Measurements from ENCODE around the gene CFAP100.

CFAP100 gene

DNA sequence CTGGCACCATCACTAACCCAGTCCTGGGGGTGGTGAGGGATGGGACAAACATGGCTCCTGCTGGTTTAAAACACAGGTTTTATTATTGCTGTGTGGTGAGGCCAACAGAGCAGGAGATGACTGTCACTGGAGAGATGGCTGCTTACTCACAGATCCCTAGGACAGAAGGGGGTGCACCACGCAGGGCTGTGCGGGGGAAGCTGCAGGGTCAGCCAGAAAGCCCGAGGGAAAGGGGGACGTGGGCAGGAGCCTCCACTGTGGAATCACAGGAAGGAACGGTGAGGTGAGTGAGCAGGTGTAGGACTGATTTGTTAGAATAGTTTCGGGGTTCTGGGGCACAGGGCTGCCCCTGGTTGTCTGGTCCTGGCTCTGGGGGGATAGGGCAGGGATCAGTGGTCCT is 7.5 kb downstream of the CFAP100 start:
- DNase-seq (ENCODE audit: low spot score) = no peak

DNA sequence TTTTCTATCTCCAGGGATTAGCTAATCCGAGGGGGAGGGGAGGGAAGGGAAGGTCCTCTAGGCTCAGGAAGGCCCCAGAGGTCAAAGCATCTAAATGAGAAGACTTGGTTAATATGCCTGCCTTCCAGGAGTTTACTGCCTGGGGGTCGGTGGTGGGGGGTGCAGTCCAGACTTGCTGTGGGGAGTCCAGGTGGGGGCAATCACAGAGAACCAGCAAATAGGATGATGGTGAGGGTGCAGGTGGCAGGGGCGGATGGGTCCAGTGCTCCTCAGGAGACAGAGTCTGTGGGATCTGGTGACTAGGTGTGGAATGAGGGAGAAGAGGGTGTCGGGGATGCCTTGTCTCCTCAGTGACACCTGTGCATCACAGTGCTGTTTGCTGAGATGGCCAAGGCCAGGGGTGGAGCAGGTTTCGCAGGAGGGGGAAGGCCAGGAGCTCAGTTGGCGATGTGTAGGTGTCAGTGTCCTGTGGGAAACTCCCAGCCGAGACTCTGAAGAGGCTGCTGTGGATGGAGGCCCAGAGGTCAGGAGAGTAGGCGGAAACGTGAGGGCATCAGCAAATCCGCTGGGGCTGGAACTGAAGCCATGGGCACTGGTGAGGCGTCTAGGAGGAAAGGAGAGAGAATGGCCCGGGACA is 8.1 kb downstream of the CFAP100 start:
- no peak for DNase-seq (ENCODE audit: low spot score)

DNA sequence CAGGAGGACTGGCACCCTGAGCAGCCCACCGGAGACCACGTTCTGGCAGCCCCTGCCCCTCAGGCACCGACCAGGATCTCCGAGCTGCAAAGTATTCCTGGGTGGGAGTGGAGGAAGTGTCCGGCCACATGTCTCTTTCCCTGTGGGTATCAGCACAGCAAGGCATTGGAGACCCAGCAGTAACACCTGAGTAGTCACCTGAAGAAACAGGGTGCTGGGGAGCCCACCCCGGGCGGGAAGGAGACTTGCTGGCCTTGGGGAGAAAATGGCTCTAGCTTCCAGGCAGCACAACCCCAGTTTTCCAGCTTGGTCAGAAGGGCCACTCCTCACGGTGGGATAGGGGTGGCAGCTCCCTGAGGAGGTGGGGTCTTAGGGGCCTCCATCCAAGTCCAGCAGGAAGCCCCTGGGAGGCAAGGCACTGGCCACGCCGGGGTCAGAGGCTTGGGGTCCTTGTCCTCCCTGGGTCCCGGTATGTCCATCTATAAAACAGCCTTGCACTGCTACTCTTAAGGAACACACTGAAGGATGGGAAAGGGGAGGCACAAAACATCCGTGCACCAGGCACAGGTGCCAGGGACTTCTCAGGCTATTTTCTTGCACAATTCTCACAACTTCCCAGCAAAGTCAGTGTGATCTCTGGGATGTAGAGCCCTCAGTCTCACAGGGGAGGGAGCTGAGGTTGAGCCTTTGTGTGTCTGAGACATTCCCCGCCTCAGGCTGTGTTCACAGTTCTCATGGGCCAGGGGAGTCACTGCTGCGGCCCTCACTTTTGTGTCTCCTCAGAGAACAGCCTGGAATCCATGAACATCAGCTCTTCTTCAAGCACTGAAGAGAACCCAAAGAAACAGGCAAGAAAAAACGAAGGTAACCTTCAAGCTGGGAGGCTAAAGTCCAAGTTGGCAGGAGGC is 11.9 kb downstream of the CFAP100 start:
- DNase-seq (ENCODE audit: low spot score) = no peak

DNA sequence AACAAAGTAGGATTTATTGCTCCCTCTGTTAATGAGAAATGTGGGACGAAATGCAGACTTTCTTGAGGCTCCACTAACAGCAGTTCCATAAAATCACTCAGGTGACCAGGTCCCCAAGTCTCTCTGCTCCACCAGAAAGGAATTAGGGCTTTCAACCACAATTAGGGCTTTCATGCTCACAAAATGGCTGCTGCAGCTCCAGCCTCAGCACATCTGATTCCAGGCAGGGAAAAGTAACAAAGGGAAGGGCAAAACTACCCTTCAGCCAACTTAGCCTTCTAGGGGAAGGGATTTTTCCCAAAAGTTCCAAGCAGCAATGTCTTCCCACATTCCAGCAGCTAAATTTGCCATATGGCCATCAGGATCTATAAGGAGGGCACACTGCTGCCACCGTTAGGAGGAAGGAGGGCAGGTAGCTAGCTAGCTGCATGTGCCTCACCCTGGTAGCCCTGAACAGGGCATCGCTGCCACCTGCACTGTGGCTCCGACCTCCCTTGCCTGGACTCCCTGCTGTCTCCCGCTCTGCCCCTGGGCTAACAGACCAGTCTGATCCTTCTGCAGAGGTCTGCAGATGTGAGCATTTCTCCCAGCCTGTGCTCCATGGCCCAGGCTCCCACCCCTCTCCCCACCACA is 12.8 kb downstream of the CFAP100 start:
- no peak for DNase-seq (ENCODE audit: low spot score)

DNA sequence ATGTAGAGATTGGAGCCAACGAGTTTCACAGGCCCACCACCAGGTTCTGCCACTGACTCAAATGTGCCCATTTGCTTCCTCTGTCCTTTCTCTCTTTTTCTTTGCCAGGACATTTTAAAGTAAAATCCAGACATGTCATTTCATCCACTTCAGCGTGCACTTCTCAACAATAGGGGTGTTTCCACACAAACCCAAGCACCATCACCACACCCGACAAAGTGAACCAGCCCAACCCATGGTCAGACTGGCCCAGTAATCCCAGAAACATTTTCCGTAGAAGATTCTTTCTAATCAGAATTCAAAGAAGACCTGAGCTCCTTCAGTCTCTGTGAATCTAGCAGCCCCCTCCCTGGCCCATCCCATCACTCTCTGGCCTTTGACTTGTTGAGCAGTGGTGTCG is 13.4 kb downstream of the CFAP100 start:
- no peak for DNase-seq (ENCODE audit: low spot score)

DNA sequence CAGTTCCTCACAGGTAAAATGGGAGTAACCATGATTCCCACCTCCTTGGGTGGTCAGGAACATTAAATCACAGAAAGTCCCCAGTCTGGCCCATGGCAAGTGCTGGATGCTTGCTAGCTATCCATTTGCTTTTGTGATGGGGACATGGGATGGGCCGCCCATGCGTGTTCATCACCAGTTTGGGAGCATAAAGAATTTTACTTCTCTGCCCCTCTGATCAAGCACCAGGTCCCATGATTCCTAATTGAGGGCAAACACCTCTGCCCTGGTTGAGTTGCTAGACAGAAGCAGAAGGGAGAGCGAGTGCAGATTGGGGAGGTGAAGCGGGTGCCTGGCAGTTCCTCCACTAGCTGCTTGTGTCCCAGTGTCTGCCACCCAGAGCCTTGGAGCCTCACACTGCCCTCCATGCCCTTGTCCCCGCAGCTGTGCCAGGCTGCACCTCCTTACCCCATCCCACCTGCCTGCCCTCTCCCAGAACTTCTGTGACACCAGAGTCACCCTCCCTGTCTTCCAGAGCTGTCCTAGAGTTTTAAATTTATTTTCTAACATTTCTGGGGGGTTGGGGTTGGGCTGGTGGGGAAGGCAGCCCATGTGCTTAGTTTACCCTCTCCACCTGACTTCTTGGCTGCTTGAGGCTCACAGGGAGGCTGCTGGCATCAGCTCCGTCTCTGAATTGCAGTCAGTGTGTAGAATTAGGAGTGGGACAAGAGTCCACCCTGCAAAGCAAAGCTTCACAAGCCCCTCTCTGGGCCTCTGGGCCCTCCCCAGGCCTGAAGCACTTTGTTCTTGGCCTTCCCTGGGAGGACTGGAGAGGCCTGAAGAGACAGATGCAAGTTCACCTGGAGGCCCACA is 18.4 kb downstream of the CFAP100 start:
- DNase-seq (ENCODE audit: low spot score) = no peak

- DNase-seq (ENCODE audit: low spot score) = no peak
Measured at GRCh38 chr3:126413693-126414080, 19.0 kb downstream of the CFAP100 start.

GRCh38 chr3:126414406-126414805 is 19.7 kb downstream of the CFAP100 start:
- no peak for DNase-seq (ENCODE audit: low spot score)

DNA sequence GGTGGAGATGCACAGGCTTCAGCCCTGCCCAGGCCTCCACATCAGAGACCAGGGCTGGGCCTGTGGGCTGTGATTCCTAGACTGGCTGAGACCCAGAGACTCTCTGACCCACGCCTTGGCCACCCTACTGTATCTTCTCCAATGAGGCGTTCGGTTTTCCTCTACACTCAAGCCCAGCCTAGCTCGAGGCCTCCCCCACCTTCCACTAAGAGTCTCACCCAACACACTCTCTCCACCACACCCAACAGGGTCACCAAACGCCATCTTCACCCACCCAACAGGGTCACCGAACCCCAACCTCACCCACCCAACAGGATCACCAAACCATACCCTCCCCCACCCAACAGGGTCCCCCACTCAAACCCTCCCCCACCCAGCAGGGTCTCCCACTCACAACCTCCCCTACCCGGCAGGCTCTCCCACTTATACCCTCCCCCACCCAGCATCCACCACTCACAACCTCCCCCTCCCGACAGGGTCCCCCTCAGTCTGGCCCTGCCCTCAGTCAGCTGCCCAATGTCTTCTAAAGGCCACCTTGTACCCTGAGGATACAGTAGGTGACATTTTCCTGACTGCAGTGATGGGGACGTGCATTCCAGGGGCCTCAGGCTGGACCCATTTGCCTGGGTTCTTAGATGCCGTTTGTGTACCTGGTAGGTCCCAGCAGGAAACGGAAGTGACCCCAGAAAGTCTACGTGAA is 20.4 kb downstream of the CFAP100 start:
- no peak for DNase-seq (ENCODE audit: low spot score)

DNA sequence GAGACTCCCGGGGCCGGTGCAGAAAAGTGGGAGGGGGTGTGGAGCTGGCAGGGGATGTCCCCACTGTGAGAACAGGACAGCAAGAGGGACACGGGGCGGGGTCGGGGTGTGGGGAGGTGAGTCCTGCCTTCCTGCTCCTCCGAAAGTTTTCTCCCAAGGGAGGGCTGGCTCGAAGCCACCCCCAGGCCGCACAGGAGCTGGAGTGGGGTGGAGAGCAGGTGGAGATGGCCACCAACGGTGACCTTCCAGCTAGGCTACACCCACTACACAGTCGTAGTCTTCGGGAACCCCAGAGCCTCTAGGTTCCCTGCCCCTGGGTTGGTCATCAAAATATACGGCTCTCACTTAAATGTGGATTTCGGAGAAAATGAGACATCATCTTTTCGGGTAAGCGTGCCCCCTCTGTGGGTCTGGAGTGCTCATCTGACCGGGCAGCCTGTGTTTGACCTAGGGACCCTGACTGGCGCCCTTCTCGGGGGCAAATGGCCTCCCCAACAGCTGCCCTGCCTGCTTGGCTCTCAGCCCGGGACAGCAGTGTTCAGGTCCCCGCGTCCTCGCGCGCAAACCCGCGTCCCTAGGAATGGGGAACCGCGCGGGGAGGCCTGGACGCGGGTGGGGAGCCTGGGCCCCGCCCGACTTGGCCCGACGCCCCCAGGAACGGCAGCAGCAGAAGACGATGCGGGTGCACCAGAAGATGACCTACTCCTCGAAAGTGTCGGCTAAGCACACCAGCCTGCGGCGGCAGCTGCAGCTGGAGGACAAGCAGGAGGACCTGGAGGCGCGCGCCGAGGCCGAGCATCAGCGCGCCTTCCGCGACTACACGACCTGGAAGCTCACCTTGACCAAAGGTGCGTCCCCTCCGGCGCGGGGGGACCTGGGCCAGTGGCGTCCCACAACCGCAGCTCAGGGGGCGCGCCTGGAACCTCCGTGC is 21.2 kb downstream of the CFAP100 start:
- DNase-seq (ENCODE audit: low spot score) = no peak

DNA sequence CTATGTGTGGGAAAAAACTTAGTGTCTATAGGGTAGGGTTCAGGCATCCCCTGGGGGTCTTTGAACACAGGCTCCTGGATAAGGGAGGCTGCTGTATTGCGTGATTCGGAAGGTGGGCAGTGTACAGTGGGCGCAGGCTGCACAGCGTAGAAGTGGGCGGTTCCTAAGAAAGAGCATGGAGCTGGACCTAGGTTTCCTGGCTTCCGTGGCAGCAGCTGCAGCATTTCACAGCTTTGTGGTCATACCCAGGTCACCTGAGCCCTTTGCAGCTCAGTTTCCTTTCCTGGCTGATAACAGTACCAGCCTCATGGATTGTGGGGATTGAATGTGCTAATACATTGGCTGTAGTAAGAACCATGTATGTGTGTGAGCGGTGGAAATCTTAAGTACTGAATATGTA is 22.2 kb downstream of the CFAP100 start:
- DNase-seq (ENCODE audit: low spot score) = no peak

DNA sequence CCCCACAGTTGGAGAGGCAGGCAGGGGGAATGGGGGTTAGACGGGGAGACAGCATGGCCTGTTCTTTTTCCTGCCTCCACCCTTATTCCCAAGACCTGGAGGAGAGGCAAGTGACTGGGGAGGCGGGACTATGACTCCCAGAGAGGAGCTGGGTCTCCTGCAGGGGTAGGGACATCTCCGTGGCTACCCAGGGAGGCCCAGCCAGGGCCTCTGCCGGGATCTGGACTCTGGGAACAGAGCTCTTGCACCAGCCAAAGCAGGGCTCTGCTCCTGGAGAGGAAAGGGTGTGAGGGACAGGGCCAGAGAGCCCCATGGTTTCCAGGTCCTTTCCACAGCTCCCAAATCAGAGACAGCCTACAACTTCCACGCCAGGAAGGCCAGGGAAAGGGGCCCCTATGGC is 22.8 kb downstream of the CFAP100 start:
- DNase-seq (ENCODE audit: low spot score) = no peak

DNA sequence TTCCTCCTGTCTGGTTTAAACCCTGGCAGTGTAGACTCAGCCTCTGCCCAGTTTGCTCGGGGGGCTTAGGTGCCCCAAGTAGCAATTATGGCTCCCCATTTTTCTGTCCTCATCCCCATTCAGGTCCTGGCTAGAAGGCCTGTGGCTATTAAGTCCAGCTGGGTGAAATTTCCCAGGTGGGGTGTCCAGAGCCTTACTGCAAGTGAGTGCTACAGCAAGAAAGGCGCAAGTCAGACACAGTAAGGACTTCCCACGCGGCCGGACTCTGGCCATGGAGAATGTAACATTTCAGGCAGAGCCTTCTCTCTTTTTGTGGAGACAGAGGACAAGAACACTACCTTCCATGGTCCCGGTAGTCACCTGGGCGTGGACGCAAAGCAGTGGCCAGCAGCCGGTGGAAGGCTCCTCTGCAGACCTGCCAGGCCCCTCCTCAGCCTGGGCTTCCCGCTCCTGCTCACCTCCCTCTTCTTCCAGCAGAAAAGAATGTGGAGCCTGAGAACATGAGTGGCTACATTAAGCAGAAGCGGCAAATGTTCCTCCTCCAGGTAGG is 23.3 kb downstream of the CFAP100 start:
- no peak for DNase-seq (ENCODE audit: low spot score)

- DNase-seq (ENCODE audit: low spot score) = no peak
Measured at GRCh38 chr3:126418661-126419131, 24.0 kb downstream of the CFAP100 start.

DNA sequence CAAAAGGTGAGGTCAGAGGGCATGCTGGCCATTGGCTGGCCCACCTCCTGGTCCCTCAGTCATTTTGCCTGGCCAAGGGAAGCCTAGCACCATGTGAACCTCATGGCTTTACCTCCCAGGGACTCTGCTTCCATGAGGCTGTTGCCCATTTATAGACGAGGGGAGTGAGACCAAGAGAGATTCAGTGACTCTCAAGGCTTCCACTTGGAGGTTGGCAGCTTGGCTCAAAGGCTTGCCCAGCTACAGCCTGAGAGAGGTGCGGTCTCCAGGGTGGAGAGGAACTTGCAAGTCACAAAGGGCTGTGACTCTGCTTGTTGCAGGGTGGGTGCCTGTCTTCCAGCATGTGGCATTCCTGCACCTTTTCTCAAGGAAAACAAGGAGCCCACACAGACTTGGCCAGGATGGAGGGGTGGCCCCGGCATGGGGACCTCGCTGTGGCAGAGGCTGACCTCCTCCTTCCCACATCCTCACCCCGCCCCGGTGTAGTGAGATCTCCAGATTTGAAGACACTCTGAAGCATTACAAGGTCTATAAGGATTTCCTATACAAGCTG is 24.5 kb downstream of the CFAP100 start:
- DNase-seq (ENCODE audit: low spot score) = no peak

DNA sequence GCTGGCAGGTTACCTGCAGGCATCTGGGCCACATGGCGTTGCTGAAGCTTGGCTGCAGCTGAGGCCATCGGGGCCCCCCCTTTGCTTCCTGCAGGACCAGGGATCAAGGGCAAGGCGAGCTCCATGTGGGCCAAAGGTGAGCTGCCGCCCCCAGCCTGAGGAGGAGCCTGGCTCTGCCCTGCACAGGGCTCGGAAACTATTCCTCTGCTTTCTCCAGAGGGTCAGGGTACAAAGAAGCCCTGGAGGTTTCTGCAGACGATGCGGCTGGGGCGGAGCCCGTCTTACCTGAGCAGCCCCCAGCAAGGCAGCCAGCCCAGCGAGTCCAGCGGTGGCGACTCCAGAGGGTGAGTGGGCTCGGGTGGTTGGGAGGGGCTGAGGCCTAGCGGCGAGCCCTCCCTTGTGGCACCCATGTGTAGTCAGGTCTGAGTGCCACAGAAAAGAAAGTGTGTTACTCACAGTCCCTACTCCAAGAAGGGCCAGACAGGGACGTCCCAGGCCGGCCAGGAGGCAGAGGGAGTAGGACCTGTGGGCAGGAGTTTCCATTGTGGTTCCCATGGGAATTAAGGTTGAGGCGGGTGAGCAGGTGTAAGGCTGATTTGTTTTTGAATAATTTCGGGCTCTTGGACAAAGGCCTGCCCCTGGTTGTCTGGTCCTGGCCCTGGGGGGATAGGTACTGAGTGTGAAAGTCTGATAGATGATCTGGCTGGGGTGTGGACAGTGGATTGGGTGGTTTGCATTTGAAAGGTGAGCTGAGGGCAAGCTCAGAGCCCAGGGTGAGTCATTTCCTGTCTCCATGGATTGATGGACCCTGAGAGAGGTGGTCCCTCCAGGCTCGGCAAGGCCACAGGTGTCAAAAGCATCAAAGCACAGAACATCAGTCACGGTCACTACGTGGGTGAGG is 25.4 kb downstream of the CFAP100 start:
- no peak for DNase-seq (ENCODE audit: low spot score)

DNA sequence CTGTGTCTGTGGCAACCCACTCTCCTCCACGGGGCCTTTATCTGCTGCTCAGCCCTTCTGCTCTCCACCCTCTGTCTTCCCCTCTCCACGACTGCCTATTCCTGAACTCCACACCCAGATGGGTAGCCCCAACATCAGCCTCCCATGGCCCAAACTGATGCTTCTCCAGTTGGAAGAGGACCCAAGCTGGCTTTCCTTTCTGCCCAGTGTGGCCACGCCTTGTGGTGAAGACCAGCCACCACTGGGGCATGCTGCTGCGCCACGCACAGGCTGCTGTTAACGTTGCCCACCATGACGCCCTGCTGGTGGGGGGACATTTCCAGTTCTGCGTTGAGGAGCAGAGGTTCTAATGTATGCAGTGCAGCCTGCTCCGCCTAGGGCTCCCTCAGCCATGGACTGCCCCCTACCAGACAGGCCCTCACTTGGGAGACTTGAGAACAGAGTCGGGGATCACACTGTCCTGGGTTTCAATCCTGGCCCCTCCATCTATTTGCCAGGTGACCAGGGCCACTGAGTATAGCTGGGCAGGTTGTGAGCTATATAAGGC is 26.9 kb downstream of the CFAP100 start:
- DNase-seq (ENCODE audit: low spot score) = no peak

GRCh38 chr3:126422121-126422520 is 27.4 kb downstream of the CFAP100 start:
- DNase-seq (ENCODE audit: low spot score) = no peak

All from CD4-positive, alpha-beta T cell treated with Interleukin-15 for 4 hours (primary cell).